NCI-H510A treated with DMSO at 0.1 percent for 48 hours (cell line): Measurements from ENCODE around the gene CTNNA2.
"Not testable (repeated sequence)": the region's sequence is repeated elsewhere in the genome, so short reads cannot be mapped to it uniquely, and the experiment has no call there.

Source experiments
- DNase-seq: peaks from one replicate; lab custom pipeline; 2025; lab: John Stamatoyannopoulos, UW

The CTNNA2 gene

DNA sequence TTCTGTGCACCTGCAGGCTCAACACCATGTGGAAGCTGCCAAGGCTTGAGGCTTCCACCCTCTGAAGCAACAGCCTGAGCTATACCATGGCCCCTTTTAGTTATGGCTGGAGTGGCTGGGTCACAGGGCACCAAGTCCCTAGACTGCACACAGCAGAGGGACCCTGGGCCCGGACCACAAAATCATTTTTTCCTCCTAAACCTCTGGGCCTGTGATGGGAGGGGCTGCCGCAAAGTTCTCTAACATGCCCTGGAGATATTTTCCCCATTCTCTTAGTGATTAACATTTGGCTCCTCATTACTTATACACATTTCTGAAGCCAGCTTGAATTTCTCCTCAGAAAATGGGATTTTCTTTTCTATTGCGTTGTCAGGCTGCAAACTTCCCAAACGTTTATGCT is 691.1 kb downstream of the CTNNA2 start:
- DNase-seq: not testable (repeated sequence)

DNA sequence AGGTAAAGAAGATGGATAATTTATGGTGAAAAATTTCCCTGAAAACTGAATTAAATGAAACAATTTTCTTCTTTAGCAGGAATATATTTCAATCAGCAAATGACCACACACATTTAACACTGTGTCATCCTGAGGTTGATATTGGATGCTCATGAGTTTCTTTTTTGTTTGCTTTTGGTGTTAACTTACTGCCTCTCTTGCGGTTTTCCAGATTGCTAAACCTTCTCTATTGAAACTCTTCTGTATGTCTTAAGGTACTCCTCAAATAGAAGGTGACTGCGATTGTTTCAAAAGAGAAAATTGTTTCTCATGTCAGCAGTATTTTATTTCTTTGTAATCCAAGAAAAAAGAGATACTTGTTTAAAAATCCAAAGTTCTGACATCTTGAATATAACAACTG is 692.6 kb downstream of the CTNNA2 start:
- DNase-seq: no peak

DNA sequence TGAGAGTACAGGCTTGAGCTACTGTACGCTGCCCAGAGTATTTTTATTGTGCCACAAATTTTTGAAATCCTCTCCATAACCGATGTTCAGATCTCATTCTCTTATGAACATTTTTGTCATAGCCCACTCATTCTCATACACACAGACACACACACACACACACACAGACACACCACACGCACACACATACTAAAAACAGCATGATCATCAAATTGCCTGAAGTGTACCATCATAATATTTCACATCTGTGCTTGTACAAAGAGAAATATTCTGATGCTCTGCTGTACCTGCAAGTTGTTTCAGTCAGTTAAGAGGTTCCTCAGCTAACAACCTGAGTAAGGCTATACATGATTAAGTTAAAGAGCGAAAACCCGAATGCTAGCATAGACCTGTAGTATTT is 696.6 kb downstream of the CTNNA2 start:
- no peak for DNase-seq

DNA sequence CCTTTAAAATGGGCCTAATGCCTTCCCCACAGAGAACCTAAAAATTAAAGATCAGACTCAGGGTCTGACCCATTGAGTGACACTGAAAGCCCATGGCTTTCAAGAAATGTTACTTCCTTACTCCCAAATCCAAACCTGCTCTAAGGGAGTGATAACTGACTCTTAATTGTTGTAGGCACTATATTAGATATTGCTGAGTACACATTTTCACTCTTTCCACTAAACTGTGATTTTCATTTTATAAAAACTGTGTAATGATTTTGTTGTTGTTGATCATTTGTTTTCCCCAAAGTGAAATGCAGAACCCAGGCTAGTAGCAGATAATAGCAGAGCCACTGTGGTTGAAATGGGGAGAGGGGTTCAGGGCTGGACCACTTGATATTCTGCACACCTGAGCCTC is 704.6 kb downstream of the CTNNA2 start:
- no peak for DNase-seq

DNA sequence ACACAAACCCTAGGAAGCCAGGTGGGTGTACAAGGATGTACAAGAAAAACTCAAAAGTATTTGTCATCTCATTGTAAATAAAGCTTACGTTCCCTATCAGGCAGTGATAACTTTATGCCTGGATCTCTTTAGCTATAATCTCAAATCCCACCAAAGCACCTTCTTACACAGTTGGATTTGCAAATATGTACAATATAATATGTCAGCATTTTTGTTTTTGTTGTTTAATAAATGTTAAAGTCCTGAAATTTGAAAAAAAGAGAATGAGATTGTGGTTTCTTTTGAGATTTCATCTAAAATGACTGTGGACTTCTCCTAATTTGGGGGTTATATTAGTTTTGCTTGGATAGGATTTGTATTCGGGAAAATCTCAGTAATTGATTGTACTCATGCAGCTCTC is 709.8 kb downstream of the CTNNA2 start:
- no peak for DNase-seq

DNA sequence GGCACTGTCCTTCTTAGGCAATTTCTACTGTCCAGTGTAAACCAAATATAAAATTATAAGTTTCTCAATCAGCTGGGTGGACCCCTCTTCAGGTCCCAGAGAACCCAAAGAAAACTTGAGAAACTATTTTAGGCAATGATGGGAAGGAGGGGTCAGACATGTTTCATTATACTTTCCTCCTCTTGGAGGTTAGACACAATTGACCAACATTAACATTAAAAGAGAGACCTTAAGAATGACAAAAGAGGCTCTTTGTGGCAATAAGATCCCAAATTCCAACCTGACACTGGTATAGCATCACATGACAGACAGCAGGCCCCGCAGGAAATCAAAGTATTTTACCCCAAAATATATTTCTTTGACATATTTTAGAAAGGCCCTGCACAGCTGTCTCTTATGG is 718.6 kb downstream of the CTNNA2 start:
- no peak for DNase-seq

DNA sequence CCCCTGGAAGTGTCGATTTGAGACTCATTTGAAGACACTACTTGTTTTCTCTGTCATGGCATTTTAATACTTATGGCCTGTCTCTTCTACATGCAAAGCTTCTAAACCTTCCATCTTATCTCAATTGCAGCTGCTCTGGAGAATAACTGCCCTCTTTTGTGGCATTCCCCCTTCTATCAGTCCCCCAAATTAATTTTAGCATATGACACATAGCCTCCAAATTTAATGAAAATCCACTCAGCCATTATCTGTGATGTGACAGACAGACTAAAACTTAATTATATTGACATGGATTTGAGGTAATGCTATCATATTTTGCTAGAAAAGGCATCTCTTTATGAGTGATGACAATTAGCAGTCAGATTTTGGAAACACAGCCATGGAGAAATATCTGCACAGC is 720.5 kb downstream of the CTNNA2 start:
- DNase-seq: no peak

DNA sequence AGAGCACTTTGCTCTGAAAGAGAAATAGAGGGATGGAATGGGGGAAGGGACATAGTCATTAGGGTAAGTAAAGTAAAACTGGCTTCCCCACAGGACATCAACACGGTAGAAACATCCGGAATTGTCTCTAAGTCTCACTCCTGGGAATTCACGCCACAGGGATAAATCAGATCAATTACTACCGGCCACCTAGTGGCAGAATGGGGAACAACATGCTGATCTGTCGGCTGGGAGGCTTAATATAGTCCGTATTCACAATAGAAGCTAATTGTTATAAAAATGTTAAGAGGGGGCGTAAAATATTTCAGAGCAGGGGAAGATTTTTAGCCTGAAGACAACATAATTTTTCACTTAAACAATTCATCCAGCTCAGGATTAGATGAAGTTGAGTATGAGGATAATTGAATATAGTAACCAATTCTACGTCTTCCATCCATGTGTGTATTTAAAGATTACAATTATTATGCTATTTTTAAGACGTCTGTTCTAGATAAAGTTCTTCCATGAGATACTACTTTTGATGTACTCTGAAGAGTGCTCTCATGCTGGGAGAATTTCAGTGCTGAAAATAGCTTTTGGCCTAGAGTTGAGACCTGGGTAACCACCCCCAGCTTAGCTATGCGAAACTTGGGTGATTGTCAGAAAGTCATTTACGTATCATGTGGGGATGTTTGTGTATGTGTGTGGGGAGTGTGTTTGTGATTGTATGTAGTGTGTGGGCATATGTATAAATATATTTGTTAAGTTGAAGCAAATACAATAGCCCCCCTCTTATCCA is 726.0 kb downstream of the CTNNA2 start:
- no peak for DNase-seq

DNA sequence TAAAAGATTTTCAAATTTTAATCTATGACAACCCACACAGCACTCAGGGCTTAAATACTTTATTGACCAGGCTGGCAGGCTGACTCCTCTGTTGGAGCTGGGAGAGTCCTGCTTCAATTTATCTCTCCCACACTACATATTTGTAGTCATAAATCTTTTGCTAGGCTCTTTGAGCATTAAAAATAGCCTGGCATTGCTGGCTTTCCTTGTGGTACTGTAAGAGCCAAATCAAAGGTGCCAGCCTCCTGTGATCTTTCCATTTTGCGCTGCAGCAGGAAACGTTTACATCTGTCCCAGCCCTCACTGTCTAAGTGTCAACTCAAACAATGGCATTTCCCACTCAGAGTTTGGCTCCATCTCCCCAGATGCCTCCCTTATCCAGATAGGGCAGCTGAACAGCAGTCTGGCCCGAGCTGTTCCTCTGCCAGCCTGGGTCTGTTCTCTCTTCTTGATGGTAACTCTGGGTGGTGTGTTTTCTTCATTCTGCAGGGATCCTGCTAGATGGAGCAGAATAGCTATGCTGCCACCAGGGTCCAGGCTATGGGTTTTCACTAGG is 729.6 kb downstream of the CTNNA2 start:
- DNase-seq: no peak

DNA sequence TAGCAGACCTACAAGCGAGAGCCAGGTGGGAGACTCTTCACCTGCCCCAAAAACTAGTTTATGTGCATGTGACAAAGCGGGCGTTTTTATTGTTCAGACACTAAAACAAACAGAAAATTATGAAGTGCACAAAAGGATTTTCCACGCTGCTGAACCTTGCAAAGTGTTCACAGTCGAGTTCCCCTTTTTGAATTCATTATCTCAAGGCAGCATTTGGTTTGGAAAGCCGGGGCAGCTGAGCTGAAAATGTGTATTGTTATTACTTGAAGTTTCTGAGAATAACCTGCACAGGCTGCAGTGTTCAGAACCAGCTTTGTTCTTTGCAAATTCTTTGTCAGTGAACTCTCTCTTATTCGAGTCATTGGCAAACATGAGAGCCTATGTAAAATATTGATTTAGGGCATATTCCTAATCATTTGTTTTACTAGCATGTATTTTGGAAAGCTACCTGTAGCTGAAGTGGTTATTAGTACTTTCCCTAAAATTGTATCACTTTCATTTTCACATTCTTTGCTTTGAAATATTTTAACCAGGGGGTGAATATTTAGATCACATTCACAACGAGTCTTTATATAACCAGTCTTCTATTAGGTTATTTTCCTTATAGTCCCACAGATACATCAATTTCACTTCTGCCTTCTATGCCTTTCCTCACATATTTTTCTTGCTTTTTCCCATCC is 732.2 kb downstream of the CTNNA2 start:
- DNase-seq: no peak

DNA sequence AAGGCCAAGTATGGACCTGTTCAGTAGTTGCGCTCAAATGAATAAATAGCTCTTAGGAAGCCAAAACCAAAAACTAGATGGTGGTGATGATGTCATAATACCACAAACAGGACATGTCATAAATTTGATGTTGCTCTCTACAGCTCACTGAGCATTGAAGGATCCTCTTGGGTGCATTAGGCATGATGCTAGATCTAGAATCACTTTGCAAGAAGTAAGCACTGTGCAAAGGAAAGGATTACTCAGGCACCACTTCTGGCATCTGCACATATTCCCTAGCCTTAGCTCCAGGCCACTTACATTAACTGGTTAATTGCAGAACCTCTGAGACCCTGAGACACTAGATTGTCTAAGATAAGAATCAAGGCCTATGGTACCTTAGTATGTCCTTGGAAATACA is 733.7 kb downstream of the CTNNA2 start:
- no peak for DNase-seq

DNA sequence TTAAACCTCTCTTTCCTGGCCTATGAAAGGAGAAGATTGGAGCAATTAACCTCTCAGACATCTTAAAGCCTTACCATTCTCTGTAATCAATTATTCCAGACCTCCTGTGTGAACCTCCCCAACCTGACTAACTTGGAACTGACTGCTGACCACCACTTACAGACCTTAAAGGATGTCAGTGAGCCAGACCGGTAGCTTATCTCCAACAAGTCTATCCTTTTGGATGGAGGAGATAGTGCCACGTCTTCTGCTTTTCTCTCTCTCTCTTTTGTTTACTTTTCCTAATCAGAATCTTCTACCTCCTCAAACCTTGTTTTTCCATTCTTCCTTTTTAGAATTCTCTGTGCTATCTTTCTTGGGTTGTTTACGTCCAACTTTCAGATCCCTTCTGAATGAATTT is 734.5 kb downstream of the CTNNA2 start:
- no peak for DNase-seq

DNA sequence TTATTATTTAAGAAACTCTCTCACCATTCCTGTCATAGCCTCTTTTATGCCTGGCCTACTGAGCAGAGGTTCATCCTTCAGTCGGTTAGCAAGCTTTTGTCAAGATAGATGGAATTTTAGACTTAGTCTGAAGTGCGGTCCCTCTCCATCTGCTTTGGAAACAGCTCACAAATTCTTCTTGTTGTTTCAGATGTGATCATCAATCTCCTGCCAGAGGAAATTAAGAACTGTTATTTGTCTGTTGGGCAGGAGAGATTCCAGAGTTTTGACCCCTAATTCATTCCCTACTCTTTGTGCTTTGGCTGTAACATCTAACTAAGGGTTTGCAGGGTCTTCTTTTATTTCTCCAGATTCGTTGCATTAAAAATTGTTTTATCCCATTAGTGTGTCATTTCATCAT is 735.3 kb downstream of the CTNNA2 start:
- no peak for DNase-seq

DNA sequence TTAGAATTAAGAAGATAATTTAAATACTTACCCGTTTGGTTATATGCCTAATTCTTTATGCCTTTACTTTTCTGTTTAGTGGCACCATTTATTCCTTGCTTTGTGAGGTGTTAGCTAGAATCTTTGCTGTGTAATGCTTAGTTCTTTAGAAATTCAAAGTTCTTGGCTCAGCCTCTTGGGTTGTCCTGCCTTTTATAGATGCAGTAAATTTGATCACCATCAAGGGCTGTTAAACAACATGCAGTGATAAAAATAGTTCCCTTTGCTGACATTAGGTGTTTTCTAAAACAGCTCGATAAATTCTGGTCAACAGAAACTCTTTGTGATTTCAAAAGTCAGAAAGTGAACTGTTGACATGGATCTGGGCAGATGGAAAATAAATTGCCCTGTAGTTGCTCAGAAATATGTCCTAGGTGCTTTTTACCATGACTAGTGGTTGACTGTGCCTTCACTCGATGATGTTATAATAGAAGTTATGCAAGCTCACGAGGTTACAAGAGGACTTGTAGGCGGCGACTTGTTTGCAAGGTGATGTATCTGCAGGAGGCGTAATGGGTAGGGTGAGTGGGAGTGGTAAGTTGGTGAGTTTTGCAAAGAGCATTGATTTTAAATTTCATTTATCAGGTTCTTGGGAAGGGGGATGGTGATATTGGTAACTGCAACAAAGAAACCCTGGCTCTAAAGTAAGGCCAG is 739.6 kb downstream of the CTNNA2 start:
- DNase-seq: no peak

DNA sequence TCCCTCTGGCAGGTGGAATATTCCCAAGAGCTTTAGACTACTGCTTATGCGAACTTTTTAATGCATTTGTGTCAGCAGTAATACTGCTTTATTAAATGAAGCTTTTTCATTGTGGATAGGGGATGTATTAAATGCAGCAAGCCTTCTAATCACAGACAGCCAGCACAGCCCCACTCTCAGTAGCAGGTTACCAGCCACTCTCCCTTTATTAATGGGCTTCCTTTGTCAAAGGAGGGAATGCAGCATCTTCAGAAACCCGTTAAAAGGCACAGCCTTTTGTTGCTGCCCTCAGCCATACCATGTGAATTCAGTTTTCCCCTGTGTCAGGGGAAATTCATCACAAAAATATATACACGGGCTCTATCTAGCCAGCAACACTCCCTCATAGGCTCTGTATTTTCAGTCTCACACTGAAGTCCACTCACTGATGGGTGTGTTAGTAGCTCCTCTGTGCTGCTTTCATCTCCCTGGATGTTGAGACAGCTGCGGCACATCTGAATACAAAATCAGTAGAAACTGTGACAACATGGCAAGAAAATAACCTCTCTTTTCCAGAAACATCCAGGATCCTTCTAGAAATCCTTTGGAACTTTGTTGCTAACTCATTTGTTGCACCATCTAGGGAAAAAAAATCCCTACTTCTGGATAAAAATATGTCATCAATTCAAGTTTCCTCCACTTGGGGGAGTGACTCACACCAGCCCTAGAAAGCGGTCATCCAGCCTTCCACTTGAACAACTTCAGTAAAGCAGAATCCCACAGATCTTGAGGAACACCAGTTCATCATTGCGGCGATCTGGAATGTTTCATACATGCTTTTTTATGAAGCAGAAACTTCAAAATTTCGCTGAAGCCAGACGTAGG is 743.3 kb downstream of the CTNNA2 start:
- DNase-seq: no peak

DNA sequence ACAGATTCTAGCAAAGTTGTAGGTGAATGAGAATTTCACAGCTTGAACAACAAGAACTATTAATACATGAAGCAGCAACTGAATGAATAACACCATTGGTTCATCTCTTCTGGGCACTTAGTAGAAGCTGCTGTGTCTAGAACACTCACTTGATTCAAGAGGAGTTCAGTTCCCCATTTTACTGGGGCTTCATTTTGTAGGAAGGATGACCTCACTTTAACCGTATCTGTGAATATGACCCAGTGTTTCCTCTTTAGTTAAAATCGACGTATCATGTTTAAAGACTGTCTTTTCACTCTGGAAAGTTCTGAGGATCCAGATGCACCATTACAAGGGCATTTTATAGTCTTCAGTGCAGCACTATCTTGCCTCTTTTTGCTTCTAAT is 743.9 kb downstream of the CTNNA2 start:
- no peak for DNase-seq

DNA sequence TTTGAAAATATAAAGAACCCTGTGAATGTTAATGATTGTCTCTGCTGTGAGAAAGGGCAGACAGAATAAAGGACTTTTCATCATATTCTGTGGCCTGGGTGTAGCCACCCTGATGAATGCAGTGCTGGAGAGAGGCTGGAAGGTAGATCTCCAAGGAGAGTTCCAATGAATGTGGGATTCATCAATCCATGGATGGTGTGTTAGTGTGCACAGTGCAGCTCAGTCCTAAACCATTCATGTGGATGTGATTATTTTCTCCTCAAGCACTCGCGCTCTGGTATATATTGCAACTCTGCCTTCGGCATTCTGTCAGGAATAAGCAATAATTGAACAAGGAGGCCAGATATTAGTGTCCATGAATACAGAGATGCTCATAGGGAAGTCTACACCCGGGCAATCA is 744.6 kb downstream of the CTNNA2 start:
- DNase-seq: no peak

DNA sequence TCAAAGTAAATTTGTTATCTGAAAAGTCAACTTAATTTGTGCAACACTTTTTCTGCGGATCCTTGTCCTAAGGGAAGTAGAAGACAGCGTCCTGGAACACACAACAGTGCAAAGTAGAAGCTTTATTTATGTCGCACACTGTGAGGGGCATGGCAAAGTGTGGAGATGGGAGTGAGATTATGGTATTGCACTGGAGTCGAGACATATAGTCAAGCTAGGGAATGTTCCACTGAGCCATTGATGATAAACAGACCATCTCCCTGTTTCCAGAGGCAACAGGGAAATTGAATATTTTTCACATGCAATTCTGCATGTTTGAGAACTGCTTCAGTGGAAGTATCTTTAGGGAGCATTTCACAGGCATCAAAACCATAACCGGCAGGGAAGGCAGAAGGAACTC is 745.5 kb downstream of the CTNNA2 start:
- no peak for DNase-seq

DNA sequence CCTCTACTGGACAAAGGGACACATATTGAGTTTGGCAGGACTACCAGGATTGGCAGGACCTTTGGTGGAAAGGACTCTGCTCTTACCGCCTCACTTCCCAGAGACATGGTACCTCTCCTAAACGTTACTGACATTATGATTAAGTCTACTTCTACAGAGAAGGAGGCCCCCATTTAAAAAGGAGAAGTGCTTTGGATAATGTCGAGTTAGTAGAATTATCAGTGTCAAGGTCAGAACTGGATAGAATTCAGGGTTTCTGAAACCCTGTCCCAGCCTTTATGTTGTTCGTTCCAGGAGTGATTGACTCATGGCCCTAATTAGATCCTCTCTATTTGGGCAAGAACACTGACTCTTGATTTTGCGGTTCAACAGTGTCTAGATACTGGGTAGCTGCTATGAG is 745.9 kb downstream of the CTNNA2 start:
- no peak for DNase-seq

DNA sequence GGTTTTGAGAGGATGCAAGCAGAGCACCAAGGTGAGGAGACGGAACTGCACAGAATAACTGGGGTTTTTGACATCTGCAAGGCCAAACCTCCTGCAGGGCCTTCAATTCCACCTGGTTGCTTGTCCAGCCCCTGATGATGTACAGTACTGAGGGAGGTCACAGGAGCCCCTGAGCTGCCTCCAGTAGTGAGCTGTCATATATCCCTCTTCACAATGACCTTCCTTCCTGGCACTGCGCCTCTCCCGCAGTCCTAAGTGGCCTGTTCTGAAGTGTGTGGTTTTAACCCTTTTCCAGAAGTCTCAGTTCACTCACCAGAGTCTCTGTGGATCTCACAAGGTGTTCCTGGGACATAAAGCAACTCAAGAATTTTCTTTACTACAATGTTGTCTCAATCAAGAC is 746.4 kb downstream of the CTNNA2 start:
- DNase-seq: no peak

DNA sequence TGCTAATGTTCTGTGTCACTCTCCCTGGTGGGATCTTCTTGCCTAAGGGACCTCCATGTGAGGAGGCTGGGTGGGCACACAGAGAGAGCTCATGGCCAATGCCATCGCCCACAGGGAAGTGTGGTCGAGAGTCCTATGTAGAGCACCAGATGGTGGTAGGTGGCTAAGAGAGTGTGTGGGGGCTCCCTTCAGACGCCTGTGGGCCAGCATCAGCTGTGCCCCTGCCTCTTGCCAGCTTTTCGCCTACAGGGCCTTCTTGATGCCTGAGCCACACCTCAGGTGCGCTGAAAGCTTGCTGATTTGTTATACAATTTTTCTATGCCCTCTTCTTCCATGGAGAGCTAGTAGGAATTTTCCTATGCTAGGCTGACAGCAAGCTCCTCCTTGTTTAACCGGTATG is 753.4 kb downstream of the CTNNA2 start:
- DNase-seq: no peak

DNA sequence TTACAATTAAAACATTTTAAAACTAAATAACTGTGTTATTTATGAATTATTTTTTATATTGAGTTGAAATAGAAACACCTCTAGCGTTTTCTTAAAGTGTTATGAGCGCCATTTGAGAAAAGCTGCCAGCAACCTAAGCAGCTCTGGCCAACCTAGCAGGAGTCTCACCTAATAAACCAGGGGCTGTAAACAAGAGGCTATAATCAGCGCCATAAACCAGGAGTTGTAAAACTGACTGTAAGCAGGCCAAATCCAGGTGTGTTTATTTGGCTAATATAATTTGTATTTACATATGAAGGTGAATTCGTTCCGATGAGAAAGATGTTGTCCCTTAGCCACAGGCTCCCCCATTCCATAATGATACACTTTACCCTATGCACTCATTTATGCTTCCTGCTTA is 757.0 kb downstream of the CTNNA2 start:
- no peak for DNase-seq
